Cardiac muscle cell (in vitro differentiated cells and primary cell): ENCODE results near the gene RPS2. TPM values are rescaled to one million over a fixed set of nuclear protein-coding genes. Genes with fewer than 3 reads are reported as not detected.
"Not testable (repeated sequence)": the region's sequence is repeated elsewhere in the genome, so short reads cannot be mapped to it uniquely, and the experiment has no call there.

Experiments used
- DNase-seq, 2 donors: peaks; one replicate each; pipeline versions ENCODE4 v3.0.0 to v3.0.0-alpha.2; 2010 to 2017; ENCODE audit warnings: low read depth in 1 of 2, low spot score in 1 of 2
- H3K27ac ChIP-seq: fragments of 200-600 bp; sonication (generic); 2 replicates; pipeline ENCODE4 v1.5.1; 2016
- H3K27me3 ChIP-seq: fragments of 200-600 bp; sonication (generic); 2 replicates; pipeline ENCODE4 v1.6.0; 2016; ENCODE audit warnings: control low read depth
- H3K36me3 ChIP-seq: fragments of 200-600 bp; sonication (generic); 2 replicates; pipeline ENCODE4 v1.5.1; 2016; ENCODE audit warnings: control low read depth
- H3K4me1 ChIP-seq: fragments of 200-600 bp; sonication (generic); 2 replicates; pipeline ENCODE4 v1.8.1; 2017; ENCODE audit warnings: low read depth, mild to moderate bottlenecking, mixed run types
- H3K4me3 ChIP-seq: fragments of 200-600 bp; sonication (generic); 2 replicates; pipeline ENCODE4 v1.5.1; 2016; ENCODE audit warnings: mild to moderate bottlenecking
- H3K9me3 ChIP-seq: fragments of 200-600 bp; sonication (generic); 2 replicates; pipeline ENCODE4 v1.5.1; 2017; ENCODE audit warnings: low read depth, mild to moderate bottlenecking, control low read depth
- polyA plus RNA-seq: library from polyadenylated mRNA; unstranded; fragments of >200 nt; fragmentation: Nextera tagmentation; extraction: Ambion mirVana; gene quantifications from 2 replicates; pipeline ENCODE4 v1.2.1, GENCODE V29; 2016
- total RNA-seq: library from RNA; depleted of rRNA; stranded (reverse); fragments of >200 nt; gene quantifications from 2 replicates; pipeline ENCODE4 v1.2.3, GENCODE V29; 2016
- TF ChIP-seq, protein P1 (sequence below): IDR thresholded peaks from 2 replicates; pipeline ENCODE4 v1.5.1; 2012; ENCODE audit warnings: low read depth, mild to moderate bottlenecking, low read length

The RPS2 gene
- total and polyA plus RNA-seq, 2 experiments from 2014 or later: 2,155 to 3,550 TPM

DNA sequence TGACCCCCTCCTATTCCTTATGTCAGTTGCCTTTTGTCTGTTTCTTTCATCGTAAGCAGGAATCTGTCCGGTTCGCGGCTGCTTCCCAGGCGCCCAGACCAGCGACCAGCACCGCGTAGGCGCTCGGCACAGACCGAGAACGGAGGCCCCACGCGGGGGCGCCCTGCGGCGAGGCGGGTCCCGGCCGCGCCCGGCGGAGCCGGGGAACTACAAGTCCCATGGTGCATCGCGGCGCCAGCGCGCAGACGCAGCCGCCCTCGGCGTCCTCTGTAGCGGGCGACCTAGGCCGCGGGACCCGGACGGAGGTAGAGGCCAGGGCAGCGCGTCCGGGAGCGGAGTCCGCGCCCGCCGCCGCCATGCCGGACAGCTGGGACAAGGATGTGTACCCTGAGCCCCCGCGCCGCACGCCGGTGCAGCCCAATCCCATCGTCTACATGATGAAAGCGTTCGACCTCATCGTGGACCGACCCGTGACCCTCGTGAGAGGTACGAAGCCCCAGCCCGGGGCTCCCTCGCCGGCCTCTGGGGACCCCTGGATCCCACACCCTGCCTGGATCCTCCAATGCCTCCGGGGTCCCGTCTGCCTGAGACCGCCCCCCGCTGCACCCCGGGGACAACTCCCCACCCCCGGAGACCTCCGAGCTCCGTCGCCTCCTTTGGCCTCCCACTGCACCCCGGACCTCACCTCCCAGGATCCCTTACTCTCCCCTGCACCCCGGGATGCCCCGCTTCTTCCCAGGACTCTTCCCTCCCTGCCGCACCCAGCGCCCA is 5.2 kb downstream of the RPS2 start, which contains the start of gene NDUFB10:
Gene NDUFB10, plus strand, starts transcription at position 270 of the 771 bp plus-strand sequence. Its CDS starts 87 bp downstream, at position 357.
- DNase-seq: peak; percentile 94 to 96
- H3K27me3 ChIP-seq: no peaks in the 10 kb centered on the region
- TF ChIP-seq, protein P1, sequence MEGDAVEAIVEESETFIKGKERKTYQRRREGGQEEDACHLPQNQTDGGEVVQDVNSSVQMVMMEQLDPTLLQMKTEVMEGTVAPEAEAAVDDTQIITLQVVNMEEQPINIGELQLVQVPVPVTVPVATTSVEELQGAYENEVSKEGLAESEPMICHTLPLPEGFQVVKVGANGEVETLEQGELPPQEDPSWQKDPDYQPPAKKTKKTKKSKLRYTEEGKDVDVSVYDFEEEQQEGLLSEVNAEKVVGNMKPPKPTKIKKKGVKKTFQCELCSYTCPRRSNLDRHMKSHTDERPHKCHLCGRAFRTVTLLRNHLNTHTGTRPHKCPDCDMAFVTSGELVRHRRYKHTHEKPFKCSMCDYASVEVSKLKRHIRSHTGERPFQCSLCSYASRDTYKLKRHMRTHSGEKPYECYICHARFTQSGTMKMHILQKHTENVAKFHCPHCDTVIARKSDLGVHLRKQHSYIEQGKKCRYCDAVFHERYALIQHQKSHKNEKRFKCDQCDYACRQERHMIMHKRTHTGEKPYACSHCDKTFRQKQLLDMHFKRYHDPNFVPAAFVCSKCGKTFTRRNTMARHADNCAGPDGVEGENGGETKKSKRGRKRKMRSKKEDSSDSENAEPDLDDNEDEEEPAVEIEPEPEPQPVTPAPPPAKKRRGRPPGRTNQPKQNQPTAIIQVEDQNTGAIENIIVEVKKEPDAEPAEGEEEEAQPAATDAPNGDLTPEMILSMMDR: peak; percentile 74
- H3K4me3 ChIP-seq: peak within 1 kb of the TSS; percentile 82
- peaks cover 21% of the 10 kb centered on the region for H3K36me3 ChIP-seq
- H3K4me1 ChIP-seq: peaks cover 9% of the 10 kb centered on the region
- no peaks in the 10 kb centered on the region for H3K9me3 ChIP-seq
- H3K27ac ChIP-seq: peak within 1 kb of the TSS; percentile 17

DNA sequence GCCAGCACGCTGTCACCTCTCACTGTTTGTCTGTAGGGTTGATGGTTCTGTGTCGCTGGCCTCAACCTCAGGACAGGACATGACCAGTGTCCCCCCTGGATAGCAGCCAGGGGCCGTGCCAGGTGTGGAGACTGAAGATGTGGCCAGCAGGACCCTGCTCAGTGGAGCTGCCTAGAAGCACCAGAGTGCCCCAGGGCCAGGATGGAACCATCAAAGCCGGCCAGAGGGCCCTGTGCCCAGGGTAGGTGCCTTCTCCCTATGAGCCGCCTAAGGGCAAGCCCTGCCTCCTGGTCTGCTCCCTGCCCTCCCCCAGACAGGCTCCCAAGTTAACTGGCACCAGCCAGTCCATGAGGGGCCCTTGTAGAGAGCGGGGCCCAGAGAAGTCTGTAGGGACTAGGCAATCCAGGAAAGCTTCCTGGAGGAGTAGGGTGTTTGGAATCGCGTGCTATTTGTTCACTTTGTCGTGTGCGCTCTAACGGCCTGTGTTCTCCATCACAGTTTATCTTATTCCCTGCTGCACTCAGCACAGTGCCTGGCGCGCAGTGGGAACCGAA is 5.8 kb downstream of the RPS2 start:
- Histone ChIP-seq H3K27ac (no peak overlapping the region), H3K4me3 (no peak overlapping the region), H3K4me1 (peaks cover 8% of the 10 kb centered on the region), H3K27me3 (no peaks in the 10 kb centered on the region), H3K36me3 (peaks cover 21% of the 10 kb centered on the region), H3K9me3 (no peaks in the 10 kb centered on the region)
- no peak for DNase-seq
- TF ChIP-seq, protein P1: no peak

DNA sequence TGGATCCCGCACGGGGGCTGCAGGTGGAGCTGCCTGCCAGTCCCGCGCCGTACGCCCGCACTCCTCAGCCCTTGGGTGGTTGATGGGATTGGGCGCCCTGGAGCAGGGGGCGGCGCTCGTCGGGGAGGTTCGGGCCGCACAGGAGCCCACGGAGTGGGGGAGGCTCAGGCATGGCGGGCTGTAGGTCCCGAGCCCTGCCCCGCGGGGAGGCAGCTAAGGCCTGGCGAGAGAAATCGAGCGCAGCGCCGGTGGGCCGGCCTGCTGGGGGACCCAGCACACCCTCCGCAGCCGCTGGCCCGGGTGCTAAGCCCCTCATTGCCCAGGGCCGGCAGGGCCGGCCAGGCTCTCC is 6.5 kb downstream of the RPS2 start:
- H3K27me3 ChIP-seq, H3K9me3 ChIP-seq, DNase-seq, H3K4me1 ChIP-seq, H3K27ac ChIP-seq, H3K4me3 ChIP-seq: not testable (repeated sequence)
- H3K36me3 ChIP-seq: peaks cover 21% of the 10 kb centered on the region

DNA sequence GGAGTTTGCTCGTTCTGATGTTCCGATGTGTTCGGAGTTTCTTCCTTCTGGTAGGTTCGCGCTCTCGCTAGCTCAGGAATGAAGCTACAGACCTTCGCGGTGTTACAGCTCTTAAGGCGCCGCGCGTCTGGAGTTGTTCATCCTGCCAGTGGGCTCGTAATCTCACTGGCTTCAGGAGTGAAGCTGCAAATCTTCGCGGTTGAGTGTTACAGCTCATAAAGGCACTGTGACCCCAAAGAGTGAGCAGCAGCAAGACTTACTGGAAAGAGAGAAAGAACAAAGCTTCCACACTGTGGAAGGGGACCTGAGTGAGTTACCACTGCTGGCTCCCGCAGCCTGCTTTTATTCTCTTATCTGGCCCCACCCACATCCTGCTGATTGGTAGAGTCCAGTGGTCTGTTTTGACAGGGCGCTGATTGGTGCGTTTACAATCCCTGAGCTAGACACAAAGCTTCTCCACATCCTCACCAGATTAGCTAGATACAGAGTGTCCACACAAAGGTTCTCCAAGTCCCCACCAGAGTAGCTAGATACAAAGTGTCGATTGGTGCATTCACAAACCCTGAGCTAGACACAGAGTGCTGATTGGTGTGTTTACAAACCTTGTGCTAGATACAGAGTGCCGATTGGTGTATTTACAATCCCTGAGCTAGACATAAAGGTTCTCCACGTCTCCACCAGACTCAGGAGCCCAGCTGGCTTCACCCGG is 7.0 kb downstream of the RPS2 start:
- H3K27me3 ChIP-seq, H3K9me3 ChIP-seq, H3K4me1 ChIP-seq, H3K4me3 ChIP-seq, H3K27ac ChIP-seq, DNase-seq: not testable (repeated sequence)
- peaks cover 16% of the 10 kb centered on the region for H3K36me3 ChIP-seq

DNA sequence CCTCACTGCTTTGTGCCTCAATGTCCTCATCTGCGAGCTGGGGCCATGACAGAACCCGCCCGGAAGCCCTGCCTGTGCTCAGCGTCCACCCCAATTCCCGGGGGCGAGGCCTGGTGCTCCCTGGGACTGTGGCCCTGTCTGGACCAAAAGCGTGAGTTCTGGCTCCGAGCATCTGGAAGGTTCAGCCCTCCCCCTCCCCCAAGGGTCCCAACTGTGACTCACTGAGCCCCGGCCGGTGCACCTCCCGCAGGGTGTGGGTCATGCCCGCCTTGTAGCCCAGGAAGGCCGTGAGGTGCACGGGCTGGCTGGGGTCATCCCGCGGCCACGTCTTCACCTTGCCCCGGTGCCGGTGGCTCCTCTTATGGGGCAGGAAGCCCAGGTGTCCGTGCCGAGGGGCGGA is 10.9 kb downstream of the RPS2 start:
- H3K4me1 ChIP-seq: peaks cover 7% of the 10 kb centered on the region
- DNase-seq: no peak
- no peak overlapping the region for H3K4me3 ChIP-seq

DNA sequence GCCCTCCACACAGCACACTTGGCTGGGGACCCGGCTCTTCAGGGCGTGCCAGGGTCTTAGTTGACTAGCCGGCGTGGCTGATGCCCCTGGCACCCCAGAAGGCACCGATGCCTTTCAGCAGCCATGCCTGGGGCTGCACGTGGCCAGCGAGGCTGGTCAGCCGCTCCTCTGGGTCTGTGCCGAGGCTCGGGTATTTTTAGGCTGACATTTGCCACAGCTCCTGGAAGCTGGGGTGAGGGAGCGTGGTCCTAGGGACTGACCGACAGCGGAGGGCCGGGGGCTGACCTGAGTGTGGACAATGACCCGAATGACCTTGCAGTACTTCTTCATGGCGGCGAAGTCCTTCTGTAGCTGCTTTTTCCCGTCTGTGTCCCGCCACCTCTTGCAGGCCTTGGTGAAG is 14.1 kb downstream of the RPS2 start:
- H3K36me3 ChIP-seq: no peaks in the 10 kb centered on the region
- H3K4me3 ChIP-seq: no peak overlapping the region
- DNase-seq: no peak
- no peaks in the 10 kb centered on the region for H3K9me3 ChIP-seq
- peak overlapping the region; percentile 52 for H3K27ac ChIP-seq
- TF ChIP-seq, protein P1: no peak
- peaks cover 7% of the 10 kb centered on the region for H3K4me1 ChIP-seq
- no peaks in the 10 kb centered on the region for H3K27me3 ChIP-seq

More for the DNA sequence above, 10.9 kb downstream of the RPS2 start:
- TF ChIP-seq, protein P1: no peak
- Histone ChIP-seq H3K36me3 (no peaks in the 10 kb centered on the region), H3K27me3 (no peaks in the 10 kb centered on the region), H3K27ac (no peak overlapping the region), H3K9me3 (no peaks in the 10 kb centered on the region)
